HG03159 (cell line): ENCODE measurements around the gene TMEM183A.
"Not testable (repeated sequence)": the region's sequence is repeated elsewhere in the genome, so short reads cannot be mapped to it uniquely, and the experiment has no call there.

Experiments used
- ATAC-seq: cut with Tn5 transposase; IDR thresholded peaks from one replicate; pipeline ENCODE4 v1.9.1; 2021; ENCODE audit warnings: mild to moderate bottlenecking, moderate library complexity; ENCODE audit not compliant: unreplicated experiment

TMEM183A gene

DNA sequence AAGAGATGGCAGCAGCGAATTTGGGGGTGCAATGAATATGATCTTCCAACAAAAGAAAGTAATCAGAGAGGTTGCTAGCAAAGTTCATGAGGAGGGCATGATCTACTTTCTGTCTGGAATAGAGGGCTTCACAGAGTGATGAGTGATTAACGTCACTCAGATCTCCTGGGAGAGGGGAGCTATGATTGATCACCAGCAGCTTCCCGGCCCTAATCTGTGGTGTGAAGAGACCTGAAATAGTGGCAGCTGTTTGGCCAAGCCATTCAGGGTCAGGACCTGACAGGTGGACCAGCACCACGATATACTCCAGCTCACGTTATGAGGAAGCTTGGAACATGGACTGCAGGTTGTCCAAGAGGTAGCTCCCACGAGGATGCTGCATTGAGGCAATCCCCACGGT lies 19.9 kb upstream of the TMEM183A start:
- no peak for ATAC-seq

DNA sequence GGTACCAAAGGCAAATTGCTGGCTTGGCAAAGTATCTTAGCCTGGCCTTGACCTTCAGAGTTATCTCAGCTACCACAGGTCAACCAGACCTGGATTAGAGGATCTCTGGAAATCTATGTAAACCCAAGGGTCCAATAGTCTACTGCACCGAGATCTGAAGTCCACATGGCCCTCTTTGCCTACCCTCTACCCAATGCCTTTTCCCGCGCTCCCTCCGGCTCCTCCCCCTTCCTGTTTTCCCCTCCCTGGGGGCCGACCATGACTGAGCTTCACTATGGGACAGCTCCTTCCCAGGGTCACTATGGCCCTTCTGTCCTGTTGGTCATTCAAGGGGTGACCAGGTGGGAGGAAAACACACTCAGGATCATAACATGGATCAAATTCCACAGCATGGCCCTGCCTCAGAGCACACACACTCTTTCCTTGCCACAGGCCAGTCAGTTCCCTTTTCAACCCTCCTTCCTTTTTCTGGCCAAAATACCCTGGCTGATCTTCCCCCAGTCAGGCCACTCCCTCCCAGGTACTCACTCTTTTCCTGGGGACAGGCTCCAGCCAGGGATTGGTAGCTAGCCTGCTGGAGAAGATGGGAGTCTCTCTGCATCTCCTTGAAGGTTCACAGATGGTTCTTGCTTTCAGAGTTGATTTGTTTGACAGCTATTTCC lies 19.1 kb upstream of the TMEM183A start:
- ATAC-seq, result no peak

GRCh38 chr1:202989879-202990278 lies 17.3 kb upstream of the TMEM183A start:
- no peak for ATAC-seq

DNA sequence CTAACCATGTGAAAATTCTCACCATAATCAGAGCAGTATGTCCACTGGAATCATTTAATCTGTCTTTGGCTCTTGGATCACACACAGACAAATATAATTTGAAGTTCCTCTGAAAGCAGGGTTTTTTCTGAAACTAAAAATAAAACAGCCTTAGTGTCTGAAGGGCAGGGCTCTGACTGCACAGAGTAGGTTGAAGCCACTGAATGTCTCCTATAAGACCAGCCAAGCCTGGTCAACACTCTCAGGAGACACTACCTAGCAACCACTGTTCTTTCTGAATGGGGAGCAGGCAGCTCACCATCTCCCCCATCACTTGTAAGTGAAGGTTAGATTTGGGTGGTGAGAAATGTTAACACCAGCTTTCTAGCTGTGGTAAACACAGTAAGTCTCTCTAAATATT lies 16.1 kb upstream of the TMEM183A start:
- ATAC-seq, result no peak

DNA sequence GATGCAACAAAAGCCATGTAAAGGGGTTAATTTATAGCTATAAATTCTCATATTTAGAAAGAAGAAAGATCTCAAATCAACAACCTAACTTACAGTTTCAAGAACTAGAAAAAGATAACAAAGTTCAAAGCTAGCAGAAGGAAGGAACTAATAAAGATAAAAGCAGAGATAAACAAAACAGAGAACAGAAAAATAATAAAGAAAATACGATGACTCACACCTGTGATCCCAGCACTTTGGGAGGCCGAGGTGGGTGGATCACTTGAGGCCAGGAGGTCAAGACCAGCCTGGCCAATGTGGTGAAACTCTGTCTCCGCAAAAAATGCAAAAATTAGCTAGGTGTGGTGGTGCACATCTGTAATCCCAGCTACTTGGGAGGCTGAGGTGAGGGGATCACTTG lies 12.4 kb upstream of the TMEM183A start:
- ATAC-seq, result no peak

GRCh38 chr1:202998836-202999750 lies 8.1 kb upstream of the TMEM183A start:
- no peak for ATAC-seq

DNA sequence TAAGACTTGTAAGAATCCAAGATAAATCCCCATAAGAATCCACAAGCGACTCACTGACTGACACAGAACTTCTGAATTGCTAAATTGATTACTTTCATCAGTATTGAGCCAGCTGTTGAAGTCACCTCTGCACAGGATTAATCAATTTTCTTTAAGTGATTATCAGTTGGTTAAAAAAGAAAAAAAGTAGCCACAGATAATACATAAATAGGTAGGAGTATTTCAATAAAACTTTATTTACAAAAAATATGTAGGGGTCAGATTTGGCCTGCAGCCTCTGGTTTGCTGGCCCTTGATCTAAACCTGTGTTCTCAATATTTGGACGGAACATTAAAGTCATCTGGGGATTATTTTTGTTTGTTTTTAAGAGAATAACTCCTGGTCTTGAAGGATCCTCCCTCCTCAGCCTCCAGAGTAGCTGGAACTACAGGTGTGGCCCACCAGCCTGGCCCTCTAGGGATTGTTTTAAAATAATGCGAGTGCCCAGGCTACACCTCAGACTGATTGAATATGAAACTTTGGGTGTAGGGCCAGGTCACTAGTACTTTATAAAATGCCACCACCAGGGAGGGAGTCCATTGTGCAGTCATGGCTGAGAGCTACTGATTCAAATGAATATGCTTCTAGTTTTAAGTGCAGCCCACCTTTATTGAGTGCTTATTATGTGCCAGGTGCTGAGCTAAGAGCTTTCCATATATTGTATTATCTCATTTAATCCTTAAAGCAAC lies 6.8 kb upstream of the TMEM183A start:
- ATAC-seq, result no peak

GRCh38 chr1:203001986-203002385 lies 5.2 kb upstream of the TMEM183A start:
- ATAC-seq, result no peak

DNA sequence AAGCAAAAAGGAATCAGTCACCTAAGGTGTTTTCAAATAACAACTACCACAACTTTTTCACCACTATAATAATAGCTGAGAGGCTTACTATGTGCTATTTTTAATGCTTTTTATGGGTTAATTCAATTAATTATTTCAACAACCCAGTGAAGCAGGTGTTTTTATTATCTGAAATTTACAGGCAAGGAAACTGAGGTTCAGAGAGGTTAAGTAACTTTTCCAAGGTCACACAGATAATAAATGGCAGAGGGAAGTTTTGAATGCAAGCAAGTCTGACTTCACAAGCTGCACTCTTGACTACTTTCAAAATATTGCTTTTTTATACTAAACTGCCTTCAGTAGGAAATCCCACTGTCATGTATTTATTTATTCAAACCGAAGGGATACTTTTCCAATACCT lies 4.2 kb upstream of the TMEM183A start:
- no peak for ATAC-seq

DNA sequence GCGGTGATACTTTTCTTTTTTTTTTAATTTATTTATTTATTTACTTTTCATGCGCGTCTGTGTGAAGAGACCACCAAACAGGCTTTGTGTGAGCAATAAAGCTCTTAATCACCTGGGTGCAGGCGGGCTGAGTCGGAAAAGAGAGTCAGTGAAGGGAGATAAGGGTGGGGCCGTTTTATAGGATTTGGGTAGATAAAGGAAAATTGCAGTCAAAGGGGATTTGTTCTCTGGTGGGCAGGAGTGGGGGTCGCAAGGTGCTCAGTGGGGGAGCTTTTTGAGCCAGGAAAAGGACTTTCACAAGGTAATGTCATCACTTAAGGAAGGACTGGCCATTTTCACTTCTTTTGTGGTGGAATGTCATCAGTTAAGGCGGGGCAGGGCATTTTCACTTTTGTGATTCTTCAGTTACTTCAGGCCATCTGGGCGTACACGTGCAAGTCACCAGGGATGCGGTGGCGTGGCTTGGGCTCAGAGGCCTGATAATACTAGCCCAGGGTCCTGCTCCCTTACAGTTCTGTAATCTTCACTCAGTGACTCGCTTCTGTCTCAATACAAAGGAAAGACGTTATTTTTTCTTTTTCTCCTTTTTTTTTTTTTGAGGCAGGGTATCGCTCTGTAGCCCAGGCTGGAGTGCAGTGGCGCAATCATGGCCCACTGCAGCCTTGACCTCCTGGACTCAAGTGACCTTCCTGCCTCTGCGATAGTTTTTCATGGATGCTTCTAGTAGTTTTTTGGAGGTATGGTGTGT lies 1.6 kb upstream of the TMEM183A start:
- not testable (repeated sequence) for ATAC-seq

DNA sequence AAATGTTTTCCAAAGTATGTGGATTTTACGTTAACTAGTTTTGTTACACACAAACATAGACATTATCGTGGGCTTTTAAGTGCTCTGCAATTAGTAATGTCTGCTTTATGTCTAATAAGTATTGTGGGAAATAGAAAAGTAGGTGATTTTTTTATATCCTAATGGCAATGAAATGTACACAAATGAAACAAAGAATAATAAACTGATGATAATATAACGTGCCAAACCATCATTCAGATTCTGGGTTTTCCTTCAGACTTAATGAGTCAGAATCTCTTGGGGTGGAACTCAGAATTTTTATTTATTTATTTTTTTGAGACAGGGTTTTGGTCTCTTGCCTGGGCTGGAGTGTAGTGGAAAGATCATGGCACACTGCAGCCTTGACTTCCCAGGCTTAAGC lies 2.0 kb downstream of the TMEM183A start:
- ATAC-seq, result no peak

- no peak for ATAC-seq
Observed at GRCh38 chr1:203011582-203011981, 4.4 kb downstream of the TMEM183A start.

GRCh38 chr1:203017061-203017460 lies 9.9 kb downstream of the TMEM183A start:
- no peak for ATAC-seq

DNA sequence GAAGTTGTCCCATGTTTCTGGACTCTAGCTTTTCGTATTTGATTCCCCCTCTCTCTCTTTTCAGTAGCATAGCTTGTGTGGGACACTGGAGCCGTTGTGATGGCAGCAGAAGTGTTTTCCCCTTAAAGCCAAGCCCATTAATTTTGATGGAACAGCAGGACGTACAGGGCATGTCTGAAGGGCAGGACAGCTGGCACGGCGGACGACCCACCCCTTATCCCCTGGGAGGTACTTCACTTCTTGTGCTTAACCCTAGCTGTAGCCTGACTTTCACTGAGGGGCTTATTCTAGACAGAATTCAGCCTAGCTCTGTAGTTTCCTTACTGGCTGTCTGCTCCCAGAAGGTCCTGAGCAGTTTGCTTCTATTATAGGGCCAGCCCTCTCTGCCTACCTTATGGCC lies 10.5 kb downstream of the TMEM183A start:
- no peak for ATAC-seq

GRCh38 chr1:203022855-203023254 lies 15.7 kb downstream of the TMEM183A start:
- ATAC-seq, result not testable (repeated sequence)

GRCh38 chr1:203025686-203026030 lies 18.5 kb downstream of the TMEM183A start:
- ATAC-seq, result no peak

GRCh38 chr1:203026031-203026665 lies 19.0 kb downstream of the TMEM183A start, which contains the start of gene PPFIA4:
PPFIA4 (plus strand) TSS chr1:203026491; CDS start chr1:203039009, 12,518 bp downstream.
- ATAC-seq, result peak; percentile 78

GRCh38 chr1:203026666-203027663 lies 19.8 kb downstream of the TMEM183A start:
- ATAC-seq, result peak; percentile 32
